SIG-M5 treated with dmso at 0.1 percent for 504 hours (cell line): ENCODE data around the gene TRPM2.

Experiments
- DNase-seq: peaks from one replicate; lab custom pipeline; 2025; ENCODE audit not compliant: unreplicated experiment; lab: John Stamatoyannopoulos, UW

The TRPM2 gene

DNA sequence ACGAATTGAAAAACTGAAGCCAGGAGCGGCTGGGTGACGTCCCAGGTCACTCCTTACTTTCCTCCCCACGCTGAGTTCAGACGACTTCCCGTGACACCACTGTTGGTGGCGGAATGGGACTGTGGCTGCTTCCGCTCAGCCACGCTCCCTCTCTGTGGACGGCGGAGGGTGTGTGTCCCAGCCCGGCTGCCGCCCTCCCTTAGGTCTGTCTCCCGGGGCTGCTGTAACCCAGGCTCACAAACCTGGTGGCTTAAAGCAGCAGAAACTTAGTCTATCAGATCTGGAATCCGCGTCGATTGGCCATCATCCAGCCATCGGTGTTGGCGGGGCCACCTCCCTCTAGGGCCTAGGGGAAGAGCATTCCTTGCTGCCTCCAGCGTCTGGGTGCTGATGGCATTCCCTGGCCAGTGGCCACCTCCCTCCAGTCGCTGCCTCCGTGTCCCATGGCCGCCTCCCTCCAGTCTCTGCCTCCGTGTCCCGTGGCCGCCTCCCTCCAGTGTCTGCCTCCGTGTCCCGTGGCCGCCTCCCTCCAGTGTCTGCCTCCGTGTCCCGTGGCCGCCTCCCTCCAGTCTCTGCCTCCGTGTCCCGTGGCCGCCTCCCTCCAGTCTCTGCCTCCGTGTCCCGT, 17.5 kb downstream of the TRPM2 start:
- no peak for DNase-seq

DNA sequence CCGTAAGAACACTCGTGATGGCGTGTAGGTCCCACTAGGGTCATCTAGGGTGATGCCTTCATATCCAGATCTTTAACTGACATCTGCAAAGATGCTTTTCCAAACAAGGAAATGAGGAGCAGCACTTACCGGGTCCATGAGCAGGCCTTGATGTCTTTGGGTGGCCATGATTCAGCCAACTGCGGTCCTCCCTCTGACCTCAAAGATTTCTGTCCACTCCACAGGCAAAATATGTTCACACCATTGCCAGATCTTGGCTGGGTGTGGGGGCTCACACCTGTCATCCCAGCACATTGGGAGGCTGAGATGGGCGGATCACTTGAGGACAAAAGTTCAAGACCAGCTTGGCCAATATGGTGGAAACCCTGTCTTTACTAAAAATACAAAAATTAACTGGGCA, 18.2 kb downstream of the TRPM2 start:
- DNase-seq, result no peak

DNA sequence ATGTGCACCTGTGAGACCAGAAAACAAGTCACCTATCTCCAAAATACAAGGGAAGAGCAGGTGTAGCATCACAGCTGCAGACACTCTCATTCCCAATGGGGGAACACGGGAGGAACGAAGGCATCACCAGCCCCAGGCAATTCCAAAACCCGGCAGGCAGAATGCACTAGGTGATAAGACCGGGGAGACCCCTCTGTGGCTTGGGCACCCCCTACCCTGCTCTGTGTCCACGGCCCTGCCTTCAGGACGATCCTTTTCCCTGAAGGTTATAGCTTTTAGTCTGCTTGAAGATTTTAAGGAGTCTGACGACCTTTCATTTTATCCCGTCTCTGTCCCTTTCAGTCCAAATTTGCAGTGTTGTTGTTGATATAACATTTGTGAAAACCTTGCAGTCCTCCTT, 19.2 kb downstream of the TRPM2 start:
- DNase-seq, result no peak

DNA sequence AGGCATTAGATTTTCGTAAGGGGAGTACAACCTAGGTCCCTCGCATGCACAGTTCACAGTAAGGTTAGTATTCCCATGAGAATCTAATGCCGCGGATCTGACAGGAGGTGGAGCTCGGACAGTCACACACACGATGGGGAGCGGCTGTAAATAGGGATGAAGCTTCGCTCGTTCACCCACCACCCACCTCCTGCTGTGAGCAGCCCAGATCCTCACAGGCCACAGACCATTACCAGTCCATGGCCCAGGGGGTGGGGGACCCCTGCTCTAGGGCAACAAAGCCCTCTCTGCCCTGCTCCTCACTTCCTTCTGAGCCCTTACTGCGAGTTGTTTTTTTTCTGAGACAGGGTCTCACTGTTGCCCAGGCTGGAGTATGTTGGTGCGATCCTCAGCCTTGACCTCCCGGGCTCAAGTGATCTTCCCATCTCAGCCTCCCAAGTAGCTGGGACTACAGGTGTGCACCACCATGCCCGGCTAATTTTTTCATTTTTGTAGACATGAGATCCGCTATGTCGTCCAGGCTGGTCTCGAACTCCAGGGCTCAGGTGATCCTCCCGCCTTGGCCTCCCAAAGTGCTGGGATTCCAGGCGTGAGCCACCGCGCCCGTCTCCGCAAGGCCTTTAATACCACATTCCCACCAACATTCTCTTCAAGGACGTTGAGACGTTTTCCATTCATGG, 21.3 kb downstream of the TRPM2 start:
- no peak for DNase-seq

DNA sequence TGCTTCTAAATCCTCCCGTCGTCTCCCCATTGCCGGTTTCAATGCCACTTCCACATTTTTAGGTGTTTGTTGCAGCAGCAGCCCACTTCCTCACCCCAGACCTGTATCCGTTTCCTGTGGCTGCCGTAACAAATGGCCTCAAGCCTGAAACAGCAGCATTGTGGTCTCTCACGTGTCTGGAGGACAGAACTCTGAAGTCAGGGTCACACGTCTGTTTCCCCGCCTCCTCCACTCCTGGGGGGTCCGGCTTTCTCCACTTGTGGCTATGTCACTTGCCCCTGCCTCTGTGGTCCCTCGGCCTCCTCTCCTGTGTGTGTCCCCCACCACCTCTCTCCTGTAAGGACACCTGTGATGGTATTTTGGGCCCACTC, 21.8 kb downstream of the TRPM2 start:
- peak; percentile 72 for DNase-seq

DNA sequence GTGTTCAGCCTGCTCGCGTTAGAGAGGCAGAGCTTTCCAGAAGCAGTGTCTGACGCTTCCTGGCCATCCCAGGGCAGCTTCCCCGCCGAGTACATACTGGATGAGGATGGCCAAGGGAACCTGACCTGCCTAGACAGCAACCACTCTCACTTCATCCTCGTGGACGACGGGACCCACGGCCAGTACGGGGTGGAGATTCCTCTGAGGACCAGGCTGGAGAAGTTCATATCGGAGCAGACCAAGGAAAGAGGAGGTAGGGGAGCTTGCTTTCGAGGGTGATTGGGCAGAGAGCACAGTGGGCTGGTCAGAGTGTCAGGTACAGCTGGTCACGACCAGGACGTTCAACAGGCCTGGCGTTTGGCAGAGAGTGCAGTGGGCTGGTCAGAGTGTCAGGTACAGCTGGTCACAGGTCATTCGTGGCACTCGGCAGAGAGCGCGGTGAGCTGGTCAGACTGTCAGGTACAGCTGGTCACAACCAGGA, 22.4 kb downstream of the TRPM2 start:
- DNase-seq, result no peak

DNA sequence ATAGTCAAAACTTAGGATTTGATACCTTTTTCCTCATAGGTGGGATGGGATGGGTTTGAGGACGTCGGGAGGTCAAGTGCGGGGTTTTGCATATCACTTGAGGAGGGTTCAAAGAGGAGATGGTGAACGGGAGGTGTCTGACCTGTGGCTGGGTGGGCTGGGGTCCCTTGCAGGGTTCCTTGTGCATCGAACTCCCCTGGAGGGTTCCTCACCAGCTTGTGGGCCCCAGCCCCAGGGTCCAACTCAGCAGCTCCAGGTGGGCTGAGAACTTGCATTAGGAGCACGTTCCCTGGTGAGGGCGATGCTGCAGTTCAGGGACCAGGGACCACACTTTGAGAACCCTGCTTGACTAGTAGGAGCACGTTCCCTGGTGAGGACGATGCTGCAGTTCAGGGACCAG, 23.2 kb downstream of the TRPM2 start:
- no peak for DNase-seq

DNA sequence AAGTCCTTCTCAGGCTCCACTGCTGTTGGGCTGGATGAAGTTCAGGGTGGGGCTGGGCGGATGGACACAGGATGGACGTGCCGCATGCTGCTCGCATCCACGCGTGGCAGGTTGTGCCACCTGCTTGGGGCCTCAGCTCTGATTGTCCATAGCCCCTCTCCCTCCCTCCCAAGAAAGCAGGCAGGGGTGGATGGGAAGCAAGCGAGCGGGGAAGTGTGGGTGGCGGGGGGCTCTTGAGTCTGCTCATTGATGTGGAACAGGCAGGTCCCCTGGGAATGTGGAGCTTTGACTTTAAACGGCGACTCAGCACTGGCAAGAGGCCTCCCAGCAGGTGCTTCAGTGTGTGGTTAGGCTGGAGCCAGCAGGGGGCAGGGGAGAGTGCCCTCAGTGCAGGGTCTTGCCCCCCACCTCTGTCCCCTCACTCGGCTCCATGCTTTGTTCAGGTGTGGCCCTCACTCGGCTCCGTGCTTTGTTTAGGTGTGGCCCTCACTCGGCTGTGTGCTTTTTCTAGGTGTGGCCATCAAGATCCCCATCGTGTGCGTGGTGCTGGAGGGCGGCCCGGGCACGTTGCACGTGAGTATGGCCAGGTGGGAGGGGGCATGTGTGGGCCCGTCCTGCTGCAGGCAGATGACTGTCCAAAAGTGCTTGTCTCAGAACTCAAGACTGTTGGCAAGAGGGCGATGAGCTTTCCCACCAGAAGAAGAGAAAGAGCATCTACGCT, 23.9 kb downstream of the TRPM2 start:
- DNase-seq, result no peak

DNA sequence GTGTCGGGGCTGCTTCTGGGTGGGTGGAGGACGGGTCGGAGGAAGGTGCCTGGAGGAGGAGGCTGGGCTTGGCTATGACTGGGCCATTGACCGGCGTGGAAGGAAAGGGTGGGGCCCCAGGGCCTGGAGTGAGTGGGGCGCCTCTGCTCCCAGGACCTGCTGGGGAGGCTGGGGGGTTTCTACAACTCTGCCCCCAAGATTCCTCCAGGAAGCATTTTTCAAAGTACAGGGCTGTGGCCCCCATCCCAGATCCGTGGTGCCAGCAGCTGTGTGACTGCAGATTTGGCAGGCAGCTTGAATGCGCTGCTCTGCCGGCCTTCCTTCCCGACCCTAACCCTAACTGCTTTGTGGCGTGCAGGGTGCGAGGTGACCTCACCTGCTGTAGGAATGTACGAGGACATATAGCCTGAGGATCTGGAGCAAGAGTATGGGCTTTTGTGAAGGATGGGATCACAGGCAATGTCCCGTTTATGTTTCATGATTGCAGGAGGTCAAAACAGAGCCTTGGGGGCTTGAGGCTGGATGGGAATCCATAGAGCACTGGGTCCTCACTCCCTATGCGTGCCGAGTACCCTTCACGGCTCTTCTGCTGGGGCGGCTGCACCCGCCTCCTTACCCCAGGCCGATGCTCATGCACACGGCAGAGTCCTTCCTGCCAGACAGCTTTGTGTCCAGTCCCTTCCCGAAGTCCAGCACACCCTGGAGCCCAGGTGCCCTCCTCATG, 24.7 kb downstream of the TRPM2 start:
- no peak for DNase-seq

DNA sequence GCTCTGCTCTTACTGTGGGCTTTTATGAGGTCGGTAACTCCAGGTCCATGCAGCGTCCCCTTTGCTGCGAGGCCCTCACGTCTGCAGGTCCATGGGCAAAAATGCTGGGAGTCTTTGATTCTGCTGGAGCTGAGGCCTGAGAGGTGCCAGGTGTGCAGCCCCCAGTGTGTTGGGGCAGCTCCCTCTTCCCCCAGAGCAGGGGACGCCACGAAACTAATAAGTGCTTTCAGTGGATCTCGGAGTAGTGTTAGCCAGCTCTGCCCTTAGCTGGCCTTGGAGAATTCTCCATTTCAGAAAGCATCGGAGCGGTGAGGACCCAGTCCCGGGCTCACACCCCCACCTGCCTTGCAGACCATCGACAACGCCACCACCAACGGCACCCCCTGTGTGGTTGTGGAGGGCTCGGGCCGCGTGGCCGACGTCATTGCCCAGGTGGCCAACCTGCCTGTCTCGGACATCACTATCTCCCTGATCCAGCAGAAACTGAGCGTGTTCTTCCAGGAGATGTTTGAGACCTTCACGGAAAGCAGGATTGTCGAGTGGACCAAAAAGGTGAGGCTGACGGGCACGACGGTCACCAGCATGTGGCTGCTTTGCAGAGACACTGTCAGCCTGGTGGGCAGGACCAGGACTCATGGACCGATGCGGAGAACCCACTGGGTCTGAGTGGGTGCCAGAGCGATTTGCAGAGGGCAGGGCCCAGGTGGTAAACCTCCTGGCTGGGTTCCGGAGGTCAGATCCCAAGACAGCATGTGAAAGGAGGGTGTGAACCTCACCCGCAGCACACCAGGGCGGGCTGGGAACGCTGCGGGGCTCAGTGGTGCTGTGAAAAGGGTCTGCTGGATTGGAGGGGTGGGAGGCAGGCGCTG, 25.5 kb downstream of the TRPM2 start:
- no peak for DNase-seq

DNA sequence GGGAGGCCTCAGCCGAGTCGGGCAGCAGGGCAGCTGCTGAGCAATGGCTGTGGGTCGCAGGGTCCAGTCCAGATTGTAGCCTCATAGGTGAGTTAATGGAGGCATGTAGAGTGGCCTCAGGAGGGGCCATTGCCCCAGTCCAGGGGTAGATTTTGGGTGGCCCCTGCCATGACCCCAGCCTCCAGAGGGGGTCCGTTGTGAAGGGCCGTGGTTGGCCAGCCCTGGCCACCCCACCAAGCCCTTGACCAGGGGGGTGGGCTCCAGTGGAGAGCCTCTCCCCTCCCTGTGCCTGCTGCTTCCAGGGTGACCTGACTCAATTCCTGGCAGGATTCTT, 26.1 kb downstream of the TRPM2 start:
- no peak for DNase-seq

DNA sequence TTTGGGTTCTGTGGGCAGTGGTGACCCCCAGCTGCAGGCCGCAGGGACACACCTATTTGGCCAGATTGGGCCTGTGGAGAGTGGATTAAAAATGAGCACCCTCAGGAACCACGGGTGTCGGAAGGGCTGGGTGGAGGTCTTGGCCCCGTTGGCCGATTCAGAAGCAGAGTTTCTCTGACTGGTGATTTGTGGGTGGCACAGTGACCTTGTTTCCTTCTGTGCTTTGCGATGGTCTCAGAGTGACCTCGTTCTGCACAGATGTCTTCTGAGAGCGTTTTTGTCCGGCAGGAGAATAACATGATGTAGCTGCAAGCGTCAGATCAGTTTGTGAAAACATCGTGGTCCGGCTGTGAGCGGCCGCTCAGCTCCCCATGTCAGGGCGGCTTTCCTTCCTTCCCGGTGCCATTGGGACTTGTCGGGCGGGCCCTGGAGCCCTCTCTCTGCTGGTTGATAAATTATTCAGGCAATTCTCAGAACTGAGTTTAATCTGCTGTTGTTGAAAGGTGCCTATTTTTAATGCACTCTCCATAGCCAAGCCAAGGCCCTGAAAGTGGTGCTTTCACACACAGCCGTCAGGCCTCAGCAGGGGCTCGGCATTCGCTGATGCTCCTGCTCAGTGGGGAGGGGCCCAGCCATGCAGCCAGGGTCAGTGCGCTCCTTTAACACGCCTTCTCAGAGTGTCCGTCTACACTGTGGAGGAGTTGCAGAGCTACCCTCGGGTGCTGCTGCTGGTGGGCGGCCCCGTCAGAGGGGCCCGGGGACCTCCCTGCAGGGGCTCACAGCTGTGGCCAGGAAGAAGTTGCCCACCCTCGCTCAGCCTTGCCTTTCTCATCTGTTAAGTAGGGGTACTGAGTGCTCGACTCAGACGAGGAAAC, 26.8 kb downstream of the TRPM2 start:
- DNase-seq, result no peak

DNA sequence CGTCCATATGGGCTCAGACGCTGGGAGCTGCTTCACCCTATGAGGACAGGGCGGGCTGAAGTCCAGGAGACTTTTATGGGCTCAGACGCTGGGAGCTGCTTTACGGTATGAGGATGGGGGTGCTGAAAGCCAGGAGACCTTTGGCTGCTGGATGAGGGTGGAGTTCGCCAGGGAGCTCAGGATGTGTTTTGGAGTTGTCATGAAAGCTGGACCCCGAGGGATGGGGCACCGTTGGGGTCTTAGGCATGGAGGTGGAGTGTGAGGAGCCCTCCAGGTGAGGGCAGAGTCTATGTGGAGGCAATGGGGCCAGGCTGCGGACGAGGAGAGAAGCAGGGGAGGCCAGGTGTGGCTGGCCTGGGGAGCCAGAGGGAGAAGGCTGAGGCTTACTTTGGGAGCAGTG, 27.5 kb downstream of the TRPM2 start:
- no peak for DNase-seq

DNA sequence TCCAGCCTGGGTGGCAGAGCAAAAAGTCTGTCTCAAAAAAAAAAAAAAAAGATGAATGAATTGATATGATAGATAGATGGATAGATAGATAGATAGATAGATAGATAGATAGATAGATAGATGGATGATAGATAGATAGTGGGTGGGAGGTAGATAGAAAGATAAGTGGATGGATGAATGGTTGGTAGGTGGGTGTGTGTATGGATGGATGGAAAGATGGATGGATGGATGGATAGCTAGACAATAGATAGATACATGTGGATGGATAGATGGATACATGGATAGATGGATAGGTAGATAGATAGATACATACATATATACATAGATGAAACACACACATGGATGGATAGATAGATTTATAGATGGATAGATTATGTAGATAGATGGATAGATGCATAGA, 28.5 kb downstream of the TRPM2 start:
- DNase-seq, result no peak

DNA sequence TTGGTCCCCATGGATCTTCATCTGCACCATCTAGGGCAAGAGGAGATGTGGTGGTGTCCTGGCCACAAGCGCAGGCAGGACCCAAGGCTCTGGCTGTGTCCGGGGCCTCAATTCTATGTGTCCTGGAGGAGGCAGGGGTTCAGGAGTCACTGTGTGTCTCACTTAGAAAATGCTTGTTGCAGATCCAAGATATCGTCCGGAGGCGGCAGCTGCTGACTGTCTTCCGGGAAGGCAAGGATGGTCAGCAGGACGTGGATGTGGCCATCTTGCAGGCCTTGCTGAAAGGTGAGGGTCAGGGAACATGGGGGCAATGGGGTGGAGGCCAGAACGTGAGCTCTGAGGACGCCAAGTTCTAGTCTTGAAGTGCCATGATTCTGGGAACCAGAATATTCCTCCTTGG, 29.1 kb downstream of the TRPM2 start:
- no peak for DNase-seq

DNA sequence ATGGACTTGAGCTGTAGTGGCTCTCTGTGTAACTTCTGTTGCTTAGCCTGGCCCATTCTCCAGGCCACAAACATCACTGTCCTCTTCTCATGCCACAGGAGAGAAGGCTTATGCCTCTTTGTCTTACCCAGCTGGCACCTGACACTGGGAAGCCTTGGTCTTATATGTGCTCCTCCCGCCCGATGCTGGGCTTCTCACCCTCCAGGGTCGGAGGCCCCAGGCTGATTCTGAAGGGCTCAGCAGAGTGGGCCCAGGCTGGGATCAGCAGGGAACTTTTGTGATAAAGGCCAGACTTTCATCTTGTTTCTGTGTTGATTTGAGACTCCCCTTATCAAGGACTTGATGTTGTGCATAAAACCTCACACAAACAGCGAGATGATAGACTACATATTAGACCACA, 29.8 kb downstream of the TRPM2 start:
- DNase-seq, result no peak

DNA sequence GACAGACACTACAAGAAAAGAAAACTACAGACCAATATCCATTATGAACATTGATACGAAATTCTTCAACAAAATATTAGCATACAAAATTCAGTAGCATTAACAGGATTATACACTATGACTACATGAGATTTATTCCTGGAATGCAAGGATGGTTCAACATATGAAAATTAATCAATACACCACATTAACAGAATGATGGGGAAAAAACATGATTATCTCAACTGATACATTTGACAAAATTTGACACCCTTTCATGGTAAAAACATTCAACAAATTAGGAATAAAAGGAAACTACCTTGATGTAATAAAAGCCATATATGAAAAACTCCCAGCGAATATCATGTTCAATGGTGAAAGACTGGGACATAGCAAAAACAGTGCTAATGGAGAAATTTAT, 31.5 kb downstream of the TRPM2 start:
- DNase-seq, result no peak

DNA sequence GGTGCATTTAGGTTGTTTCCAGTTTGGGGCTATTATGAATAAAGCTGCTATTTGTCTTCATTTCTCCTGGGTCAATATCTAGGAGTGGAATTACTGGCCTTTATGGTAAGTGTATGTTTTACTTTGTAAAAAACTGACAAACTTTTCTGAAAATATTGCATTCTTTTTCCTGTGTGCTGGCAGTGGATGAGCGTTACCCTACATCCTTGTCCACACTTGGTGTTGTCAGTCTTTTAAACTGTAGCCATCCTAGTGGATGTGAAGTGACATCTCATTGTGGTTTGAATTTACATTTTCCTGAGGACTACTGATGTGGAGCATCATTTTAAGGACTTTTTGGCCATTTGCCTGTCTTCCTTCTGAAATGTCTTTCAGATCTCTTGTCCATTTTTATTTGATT, 35.9 kb downstream of the TRPM2 start:
- no peak for DNase-seq

DNA sequence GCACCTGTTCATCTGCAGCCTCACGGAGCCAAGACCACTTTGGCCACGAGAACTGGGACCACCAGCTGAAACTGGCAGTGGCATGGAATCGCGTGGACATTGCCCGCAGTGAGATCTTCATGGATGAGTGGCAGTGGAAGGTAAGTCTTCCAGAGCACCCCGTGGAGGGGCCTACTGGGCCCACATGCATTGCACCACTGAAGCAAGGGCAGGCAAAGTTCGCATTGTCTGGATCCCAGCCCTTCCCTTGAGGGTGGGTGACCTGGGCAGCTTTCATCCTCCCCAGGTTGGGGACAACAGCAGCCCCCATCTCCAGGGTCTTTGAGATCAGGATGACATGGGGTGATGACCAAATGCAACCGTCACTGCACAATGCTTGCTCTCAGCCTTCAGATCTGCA, 37.5 kb downstream of the TRPM2 start:
- DNase-seq, result no peak
